ENCODE measurements around the gene UCK2.
"Not testable (repeated sequence)": the region's sequence is repeated elsewhere in the genome, so short reads cannot be mapped to it uniquely, and the experiment has no call there.

The UCK2 gene

GRCh38 chr1:165827268-165828102 is at the start of gene UCK2:
UCK2 (plus strand) TSS chr1:165827614; CDS start chr1:165827834, 220 bp downstream.
- in situ Hi-C loops (cut with MboI; ENCODE audit: low sequenced_read_pairs): no loop called here

- in situ Hi-C loops (cut with MboI; ENCODE audit: low sequenced_read_pairs): not testable (repeated sequence)
These were observed 49.2 kb upstream of the UCK2 start for GRCh38 chr1:165778197-165778596.

- in situ Hi-C loops (cut with MboI; ENCODE audit: low sequenced_read_pairs): not testable (repeated sequence)
These were observed 43.9 kb upstream of the UCK2 start for GRCh38 chr1:165783519-165783918.

DNA sequence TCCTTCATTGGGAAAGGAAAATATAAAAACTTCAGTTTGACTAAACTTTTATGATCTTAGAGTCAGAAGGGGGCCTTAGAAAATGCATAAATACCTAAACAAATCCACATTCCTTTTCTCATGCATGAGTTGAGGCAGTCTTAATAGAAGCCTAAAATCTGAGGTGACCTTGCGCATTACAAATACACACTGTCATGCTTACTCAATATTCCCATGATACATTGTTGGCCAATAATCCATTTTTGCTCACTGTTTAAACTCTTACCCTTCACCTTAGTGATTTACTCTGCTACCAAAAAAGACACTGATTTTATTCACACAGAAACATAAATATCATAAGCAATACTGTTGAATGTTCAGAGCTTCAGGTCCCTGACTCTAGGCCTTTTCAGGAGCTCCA is 39.7 kb upstream of the UCK2 start:
- in situ Hi-C loops (cut with MboI; ENCODE audit: low sequenced_read_pairs): no loop called here

- in situ Hi-C loops (cut with MboI; ENCODE audit: low sequenced_read_pairs): no loop called here
These were observed 33.5 kb upstream of the UCK2 start for GRCh38 chr1:165793951-165794350.

DNA sequence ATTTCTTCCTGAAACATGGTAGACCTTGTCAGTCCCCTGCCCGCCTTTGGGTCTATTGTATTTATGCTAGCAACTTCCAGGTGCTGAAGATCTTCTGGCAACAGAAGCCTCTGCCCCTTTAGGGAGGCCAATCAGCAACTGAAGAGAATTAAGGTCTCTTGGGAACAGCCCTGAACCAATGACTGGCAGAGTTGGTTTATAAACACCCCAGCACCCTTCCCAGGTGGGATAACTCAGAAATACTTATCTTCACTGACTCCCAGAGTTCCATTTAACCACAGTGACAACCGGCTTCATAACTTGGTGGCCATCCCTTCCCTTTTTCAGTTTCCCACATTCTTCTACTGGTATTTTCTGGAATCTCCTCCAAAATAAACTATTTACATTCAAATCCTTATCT is 31.5 kb upstream of the UCK2 start:
- in situ Hi-C loops (cut with MboI; ENCODE audit: low sequenced_read_pairs): no loop called here

DNA sequence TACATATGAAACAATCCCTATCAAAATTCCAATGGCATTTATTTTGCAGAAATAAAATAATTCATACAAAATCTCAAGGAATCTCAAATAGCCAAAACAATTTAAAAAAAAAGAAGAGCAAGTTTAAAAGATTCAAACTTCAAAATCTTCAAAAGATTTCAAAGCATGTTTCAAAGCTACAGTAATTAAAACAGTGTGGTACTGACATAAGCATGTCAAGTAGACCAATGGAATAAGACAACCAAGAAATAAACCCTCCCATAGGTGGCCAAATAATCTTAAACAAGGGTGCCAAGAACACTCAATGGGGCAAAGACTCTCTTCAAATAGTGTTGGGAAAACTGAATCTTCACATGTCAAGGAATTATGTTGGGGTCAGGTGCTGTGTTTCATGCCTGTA is 28.0 kb upstream of the UCK2 start:
- in situ Hi-C loops (cut with MboI; ENCODE audit: low sequenced_read_pairs): no loop called here

DNA sequence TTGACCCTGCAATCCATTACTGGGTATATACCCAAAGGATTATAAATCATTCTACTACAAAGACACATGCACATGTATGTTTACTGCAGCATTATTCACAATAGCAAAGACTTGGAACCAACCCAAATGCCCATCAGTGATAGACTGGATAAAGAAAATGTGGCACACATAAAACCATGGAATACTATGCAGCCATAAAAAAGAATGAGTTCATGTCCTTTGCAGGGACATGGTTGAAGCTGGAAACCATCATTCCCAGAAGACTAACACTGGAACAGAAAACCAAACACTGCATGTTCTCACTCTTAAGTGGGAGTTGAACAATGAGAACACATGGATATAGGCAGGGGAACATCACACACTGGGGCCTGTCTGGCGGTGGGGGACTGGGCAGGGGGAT is 22.9 kb upstream of the UCK2 start:
- in situ Hi-C loops (cut with MboI; ENCODE audit: low sequenced_read_pairs): not testable (repeated sequence)

GRCh38 chr1:165807613-165808012 is 19.8 kb upstream of the UCK2 start:
- in situ Hi-C loops (cut with MboI; ENCODE audit: low sequenced_read_pairs): no loop called here

DNA sequence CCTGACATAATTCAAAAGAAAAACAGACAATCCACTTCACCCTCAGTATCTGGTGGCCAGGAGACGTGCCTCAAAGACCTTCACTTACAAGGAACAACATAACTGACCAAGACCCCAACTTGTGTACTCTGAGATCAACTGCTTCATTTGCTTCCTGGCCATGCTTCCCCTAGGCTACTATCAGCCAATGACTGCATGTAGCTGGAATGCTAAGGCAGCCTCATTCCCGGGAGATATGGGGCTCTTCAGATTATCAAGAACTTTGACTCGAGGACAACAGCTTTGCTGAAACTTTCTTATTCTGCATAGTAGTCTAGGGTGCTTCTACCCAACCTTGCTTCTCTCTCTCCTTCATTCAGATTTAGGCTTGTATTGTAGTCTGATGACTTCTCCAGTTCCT is 11.7 kb upstream of the UCK2 start:
- in situ Hi-C loops (cut with MboI; ENCODE audit: low sequenced_read_pairs): no loop called here

DNA sequence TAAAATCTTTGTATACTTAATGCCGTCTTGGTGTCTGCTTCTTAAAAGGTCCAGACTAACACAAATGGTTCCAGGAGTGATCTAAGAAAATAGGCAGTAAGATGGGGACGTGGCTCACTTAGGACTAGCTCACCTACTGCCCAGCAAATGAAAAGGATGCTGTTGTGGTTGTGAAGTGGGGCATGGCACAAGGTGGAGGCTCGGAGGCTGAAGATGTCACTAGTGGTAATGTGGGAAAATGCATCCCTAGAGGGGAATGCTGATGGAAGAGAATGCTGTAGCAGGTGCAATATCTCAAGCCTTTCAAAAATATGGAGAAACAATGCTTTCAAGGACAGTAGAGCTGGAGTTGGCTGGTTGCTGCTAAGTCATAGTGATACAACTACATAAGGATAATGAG is 11.3 kb upstream of the UCK2 start:
- in situ Hi-C loops (cut with MboI; ENCODE audit: low sequenced_read_pairs): no loop called here

GRCh38 chr1:165816826-165817497 is 10.5 kb upstream of the UCK2 start:
- in situ Hi-C loops (cut with MboI; ENCODE audit: low sequenced_read_pairs): no loop called here

DNA sequence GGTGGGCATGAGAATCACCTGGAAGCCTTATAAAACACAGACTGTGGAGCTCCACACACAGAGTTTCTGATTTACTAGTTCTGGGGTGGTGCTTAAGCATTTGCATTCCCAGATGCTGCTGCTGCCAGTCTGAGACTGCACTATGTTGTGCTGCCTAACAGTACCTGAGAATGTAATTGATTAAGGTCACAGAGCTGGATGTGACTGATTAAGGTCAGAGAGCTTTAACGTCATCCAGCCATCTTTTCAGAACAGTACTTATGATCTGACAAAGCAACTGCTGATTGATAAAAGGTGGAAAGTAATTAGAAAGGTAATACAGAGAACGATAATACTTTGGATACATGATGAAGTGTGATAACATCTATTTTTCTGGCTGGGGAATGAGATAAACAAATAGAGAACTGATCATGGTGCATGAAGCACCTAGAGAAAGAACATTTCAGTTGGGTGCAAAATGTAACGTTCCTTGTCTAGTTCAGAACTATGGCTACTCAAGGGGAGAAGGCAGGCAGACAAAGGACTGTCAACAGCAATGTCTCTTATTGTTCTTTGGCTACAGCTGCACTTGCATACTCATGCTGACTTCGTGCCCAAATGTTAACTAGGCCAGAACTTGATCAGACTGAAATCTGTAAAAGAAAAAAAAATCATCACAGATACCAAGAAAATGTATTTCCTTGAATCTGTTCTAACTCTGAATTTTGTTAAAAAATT is 3.7 kb upstream of the UCK2 start:
- in situ Hi-C loops (cut with MboI; ENCODE audit: low sequenced_read_pairs): no loop called here

- in situ Hi-C loops (cut with MboI; ENCODE audit: low sequenced_read_pairs): no loop called here
These were observed 3.2 kb upstream of the UCK2 start for GRCh38 chr1:165824269-165824643.

GRCh38 chr1:165826565-165827267 is 698 bp upstream of the UCK2 start:
- in situ Hi-C loops (cut with MboI; ENCODE audit: low sequenced_read_pairs): no loop called here

DNA sequence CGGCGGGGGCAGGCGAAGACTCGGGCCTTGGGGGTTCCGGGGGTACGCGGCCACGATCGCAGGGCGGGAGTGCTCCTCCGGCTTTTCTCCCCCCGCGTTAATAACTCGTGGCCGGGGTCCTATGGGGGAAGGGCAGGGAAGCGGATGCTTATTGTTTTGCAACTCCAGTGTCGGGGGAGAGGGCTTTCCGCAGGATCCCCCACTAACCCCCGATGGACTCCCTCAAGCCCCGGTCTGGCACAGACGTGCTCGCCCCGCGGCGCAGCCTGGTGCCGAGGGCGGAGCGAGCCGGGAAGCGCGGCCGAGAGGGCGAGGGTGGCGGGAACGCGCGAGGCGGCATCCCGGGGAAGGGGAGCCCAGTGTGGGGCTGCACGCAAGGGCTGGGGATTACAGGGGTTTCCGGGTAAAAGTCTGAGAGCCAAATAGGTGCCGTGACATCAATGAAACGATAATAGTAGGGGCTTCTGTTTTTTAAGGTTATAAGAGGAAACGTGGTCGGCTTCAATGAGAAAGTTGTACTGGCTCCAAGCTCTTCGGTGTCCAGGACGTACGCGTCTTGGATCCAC is 772 bp downstream of the UCK2 start:
- in situ Hi-C loops (cut with MboI; ENCODE audit: low sequenced_read_pairs): no loop called here

DNA sequence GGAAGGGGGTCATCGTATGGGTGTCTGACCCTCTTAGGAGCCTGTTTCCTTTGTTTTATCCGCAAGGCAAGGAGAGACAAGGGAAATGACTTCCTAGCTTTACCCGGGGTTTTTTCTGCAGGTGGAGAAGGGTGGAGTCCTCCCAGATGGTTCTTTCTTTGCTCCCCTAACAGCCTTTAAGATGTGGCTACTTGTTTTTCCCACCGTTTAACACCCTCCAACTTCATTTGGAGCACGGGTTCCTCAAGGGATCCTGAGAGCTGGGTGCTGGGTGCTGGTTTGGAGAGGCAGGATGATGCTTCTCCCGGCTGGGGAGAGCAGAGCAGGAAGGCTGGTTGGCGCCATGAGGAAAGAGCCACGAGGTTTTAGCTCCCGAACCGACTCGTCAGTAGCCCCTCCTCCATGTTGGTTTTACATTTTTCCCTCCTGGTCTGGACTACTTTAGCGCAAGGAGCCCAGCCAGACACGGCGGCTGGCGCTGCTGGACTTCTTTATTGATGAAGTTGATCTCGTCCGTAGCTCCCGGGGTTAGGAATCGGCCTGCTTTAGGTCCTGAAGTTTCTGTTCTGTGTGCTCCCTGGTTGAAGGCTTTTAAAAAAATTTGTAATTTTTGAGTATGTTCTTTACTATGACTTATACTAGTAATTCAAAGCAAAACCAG is 1.4 kb downstream of the UCK2 start:
- in situ Hi-C loops (cut with MboI; ENCODE audit: low sequenced_read_pairs): no loop called here

GRCh38 chr1:165829888-165830287 is 2.5 kb downstream of the UCK2 start:
- in situ Hi-C loops (cut with MboI; ENCODE audit: low sequenced_read_pairs): no loop called here

- in situ Hi-C loops (cut with MboI; ENCODE audit: low sequenced_read_pairs): no loop called here
These were observed 3.7 kb downstream of the UCK2 start for GRCh38 chr1:165831146-165831545.

GRCh38 chr1:165832902-165833301 is 5.5 kb downstream of the UCK2 start:
- in situ Hi-C loops (cut with MboI; ENCODE audit: low sequenced_read_pairs): no loop called here

All from HL-60/S4 treated with phorbol 12-myristate 13-acetate at 8.2 ng/mL for 4 days and 3 days (cell line).